ENCODE measurements around the gene C16orf87. TPM values are rescaled to one million over a fixed set of nuclear protein-coding genes. Genes with fewer than 3 reads are reported as not detected.

Gene C16orf87
- total and polyA plus RNA-seq, 9 of the 15 experiments (the other 6 are each of a cell fraction or from before 2014, with no cell fraction given), result 7.8 to 16.7 (median 10.5) TPM

- TF ChIP-seq SRF (CRISPR knock-in tag; IDR thresholded peaks at IDR 0.05) (no peak), ZBTB9 (CRISPR knock-in tag; IDR thresholded peaks at IDR 0.05) (no peak), GTF2E2 (tag; IDR thresholded peaks at IDR 0.05) (no peak), KLF1 (tag; IDR thresholded peaks at IDR 0.05) (no peak), TBL1XR1 (IDR thresholded peaks at IDR 0.05; ENCODE audit: low read length in 2 of 2) (no peak)
Measured at GRCh38 chr16:46848768-46849764, 18.1 kb upstream of the C16orf87 start (continued).

GRCh38 chr16:46845952-46846351 is 15.0 kb upstream of the C16orf87 start:
- intact Hi-C loops (cut with micrococcal nuclease) (no loop called here), in situ Hi-C loops (cut with MboI) (no loop called here)
- no peaks in the 10 kb centered on the region for H3K9me3 ChIP-seq (replicated peaks; ENCODE audit: control insufficient read depth, insufficient read depth, low read depth, low read length)
- H3K27me3 ChIP-seq (ENCODE audit: control insufficient read depth in 2 of 2, insufficient read depth in 2 of 2, low read length in 2 of 2), result peaks cover 0 to 10% of the 10 kb centered on the region in 2 experiments; a peak in 2 of 5 replicates
- no TSS peak for BruUV-seq (replicated peaks)
- ATAC-seq (no peak), FAIRE-seq (no peak), DNase-seq (ENCODE audit: extremely low read depth in 1 of 4, low spot score in 3 of 4) (no peak)
- 61% methylated on average over 5 of the region's 5 CpGs for WGBS (ENCODE audit: insufficient coverage, low coverage, missing lambda C conversion rate)
- no peaks in the 10 kb centered on the region for H3K79me2 ChIP-seq (ENCODE audit: control insufficient read depth, insufficient read depth, low read length)
- ChIA-PET POLR2A (interaction anchor here (0.6 kb wide), 1 partner anchor 37 kb away, joined by 3 read pairs; no protein-coding TSS in a partner anchor), CTCF (ENCODE audit: low intra/inter-chr PET ratio) (no interaction called here)
- H4K20me1 ChIP-seq (replicated peaks; ENCODE audit: control insufficient read depth, insufficient read depth, low read length), result no peaks in the 10 kb centered on the region
- TF ChIP-seq YY1 (IDR thresholded peaks at IDR 0.05; ENCODE audit: borderline replicate concordance in 1 of 3, control insufficient read depth in 1 of 3, extremely low read depth in 1 of 3, insufficient read depth in 3 of 3, insufficient read length in 1 of 3, insufficient replicate concordance in 2 of 3, low read depth in 1 of 3, low read length in 2 of 3) (peak in 1 of 3 experiments; percentile 31), ZBTB33 (CRISPR knock-in tag; IDR thresholded peaks at IDR 0.05) (no peak)
- peaks cover 0 to 11% of the 10 kb centered on the region in 2 experiments; a peak in 3 of 5 replicates for H3K4me1 ChIP-seq (replicated peaks in 1 of 2; ENCODE audit: control insufficient read depth in 2 of 2, insufficient read depth in 2 of 2, low read length in 2 of 2)
- H2AFZ ChIP-seq (ENCODE audit: low read depth, low read length), result no peak overlapping the region
- no peak overlapping the region for H3K27ac ChIP-seq (ENCODE audit: extremely low read depth, low read depth, low read length)
- H3K36me3 ChIP-seq (ENCODE audit: control insufficient read depth, insufficient read depth, low read length), result no peaks in the 10 kb centered on the region
- no peak overlapping the region for H3K4me2 ChIP-seq (ENCODE audit: insufficient read depth, low read length)
- H3K9ac ChIP-seq (ENCODE audit: insufficient read depth in 1 of 2, low read depth in 2 of 2, low read length in 2 of 2), result no peak overlapping the region
- H3K4me3 ChIP-seq, result no peak overlapping the region
- H3K9me1 ChIP-seq (ENCODE audit: control insufficient read depth, insufficient read depth, low read length), result no peaks in the 10 kb centered on the region
